NCI-H345 (cell line): ENCODE results near the gene PHF19.

Experiments
- DNase-seq: peaks from one replicate; lab custom pipeline; 2025; lab: John Stamatoyannopoulos, UW

PHF19 gene

DNA sequence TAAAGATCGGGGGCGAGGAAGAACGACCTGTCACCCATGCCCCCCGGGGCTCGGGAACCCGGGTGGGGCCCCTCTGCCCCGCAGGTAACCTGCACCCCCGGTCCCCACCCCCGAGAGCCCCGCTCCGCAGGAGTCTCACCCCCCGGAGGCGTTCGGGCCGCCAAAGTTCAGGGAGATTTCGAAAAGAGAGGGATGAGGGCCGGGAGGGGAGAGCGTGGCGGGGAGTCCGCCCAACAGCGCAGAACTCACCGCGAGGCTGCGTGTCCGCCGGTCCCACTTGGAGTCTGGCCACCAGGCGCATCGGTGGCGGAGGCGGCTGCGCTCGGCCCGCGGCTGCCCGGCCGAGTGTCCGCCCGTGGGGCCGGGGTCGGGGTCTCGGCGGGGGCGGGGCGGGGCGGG, at the start of gene PHF19:
TSS of gene PHF19 (minus strand) at position 347 of the 399 bp plus-strand sequence. CDS start 2,447 bp downstream, outside the sequence.
- DNase-seq = peak; percentile 45

GRCh38 chr9:120926397-120926928, 49.5 kb upstream of the PHF19 start, which contains the start of gene TRAF1:
Gene TRAF1 (minus strand): TSS chr9:120926796. CDS start chr9:120926075, 721 bp downstream.
- no peak for DNase-seq

DNA sequence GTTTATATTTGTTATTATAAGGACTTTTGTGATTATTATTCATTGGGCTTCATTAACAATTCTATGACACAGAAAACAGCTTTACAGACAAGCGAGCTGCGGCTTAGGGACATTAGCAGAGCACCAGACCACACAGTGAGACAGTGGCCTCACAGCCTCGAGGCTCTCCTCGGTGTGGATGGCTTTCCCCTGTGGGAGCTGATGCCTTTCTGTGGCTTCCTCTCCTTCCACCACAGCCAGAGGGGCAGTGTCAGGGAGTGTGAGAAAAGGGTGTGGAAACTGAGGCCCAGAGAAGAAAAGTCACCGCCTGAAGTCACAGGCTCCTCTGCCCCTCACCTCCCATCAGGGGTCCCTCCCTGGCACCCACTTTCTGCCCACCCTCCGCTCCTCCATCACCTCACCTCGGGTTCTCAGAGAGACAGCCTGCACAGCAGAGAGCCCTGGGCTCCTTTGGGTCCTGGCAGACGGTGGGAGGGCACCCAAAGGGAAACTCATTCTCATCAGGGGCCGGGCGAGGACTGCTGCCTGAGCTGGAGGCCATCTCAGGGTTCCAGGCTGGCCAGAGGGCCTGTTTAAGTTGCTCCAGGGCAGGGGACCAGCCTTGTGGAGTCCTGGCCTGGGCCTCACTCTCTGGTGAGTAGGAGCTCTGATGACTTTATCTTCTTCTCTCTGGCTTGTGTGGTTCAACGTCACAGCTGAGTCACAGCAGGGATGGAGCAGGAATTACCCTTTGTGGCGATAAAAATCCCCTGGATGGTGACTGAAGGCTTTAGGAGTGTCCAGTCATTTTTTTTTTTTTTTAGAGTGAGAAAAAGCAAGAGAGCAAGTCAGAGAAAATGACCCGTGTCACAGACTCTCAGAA, 48.8 kb upstream of the PHF19 start:
- no peak for DNase-seq

- DNase-seq = no peak
Observed at GRCh38 chr9:120924698-120925534, 47.9 kb upstream of the PHF19 start.

- no peak for DNase-seq
Observed at GRCh38 chr9:120923620-120924328, 46.8 kb upstream of the PHF19 start.

- no peak for DNase-seq
Observed at GRCh38 chr9:120922404-120923195, 45.6 kb upstream of the PHF19 start.

DNA sequence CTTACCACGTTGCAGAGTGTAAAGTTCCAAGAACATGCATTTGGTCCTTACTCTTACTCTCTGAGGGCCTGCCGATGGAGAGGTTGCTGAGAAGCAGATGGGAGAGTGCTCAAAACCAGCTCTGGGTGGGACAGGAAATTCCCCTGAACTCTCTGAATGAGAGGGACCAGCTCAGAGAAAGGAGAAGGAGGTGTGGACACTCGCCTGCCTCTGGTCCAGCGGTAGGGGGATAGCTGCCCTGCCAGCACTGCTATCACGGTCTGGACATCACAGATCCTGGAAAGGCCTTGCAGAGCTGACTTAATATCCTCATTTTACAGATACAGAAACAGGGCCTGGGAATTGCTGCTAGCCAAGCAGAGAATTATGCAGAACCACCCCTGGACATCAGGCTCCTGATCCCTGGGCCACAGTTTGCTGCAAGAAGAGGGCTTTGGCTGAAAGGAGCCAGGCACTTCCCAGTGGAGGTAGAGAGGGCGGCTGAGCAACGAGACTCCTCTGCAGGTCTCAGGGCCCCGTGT, 44.7 kb upstream of the PHF19 start:
- DNase-seq = no peak

DNA sequence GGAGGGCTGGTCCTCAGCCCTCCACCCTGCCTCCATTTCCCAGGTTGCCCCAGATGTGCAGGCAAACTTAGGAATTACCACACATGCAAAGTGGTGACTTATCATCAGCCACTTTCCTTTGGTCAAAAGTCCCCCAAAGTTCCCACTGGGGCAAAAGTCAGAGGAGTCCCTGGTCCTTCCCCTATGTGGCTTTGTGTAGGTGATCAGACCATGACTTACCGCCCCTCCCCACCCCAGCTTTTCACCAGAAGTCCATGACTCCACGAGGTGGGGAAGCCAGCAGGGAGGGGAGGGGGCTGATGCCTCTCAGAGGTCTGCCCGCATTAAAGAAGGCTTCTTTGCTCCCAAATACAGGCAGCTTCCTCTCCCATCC, 43.8 kb upstream of the PHF19 start:
- no peak for DNase-seq

DNA sequence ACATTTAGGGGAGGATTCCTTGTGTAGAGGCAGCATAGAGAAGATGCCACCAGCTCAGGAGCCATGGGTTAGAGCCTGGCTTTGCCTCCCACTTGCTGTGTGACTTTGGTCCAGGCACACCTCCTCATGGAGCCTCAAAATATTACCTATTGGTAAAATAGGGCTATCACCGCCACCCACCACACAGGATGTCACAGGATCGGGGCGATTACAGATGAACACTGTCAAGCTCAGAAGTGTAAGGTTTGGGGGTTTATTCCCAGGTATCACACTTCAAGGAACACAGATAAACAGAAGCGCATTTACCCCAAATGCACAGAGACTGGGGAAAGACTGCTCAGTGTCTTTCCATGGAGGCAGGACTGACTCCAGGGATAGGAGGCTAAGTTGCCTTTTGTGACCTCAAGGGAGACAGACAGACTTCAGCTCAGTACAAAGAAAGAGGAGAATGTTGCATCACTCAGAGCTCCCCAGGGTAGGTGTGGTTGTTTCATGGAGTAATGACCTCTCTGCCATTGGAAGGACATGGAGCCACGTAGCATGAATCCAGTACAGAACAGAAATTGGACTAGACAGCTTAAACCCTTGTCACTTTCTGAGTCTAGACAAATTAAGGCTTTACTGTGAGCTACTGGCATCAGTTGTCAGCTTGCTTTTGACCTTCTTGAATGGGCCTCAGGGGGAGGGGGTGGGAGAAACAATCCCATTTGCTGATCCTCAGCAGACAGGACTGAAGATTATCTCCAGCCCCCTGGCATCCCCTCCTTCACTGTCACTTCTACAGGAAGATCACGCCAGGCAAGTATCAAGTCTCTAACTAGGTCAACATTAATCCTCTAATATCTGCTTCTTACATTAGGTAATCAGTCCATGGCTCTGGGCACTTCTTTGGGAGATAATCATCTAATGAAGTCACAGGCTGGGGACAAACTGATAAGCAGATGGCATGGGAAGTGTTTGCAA, 43.1 kb upstream of the PHF19 start:
- no peak for DNase-seq

DNA sequence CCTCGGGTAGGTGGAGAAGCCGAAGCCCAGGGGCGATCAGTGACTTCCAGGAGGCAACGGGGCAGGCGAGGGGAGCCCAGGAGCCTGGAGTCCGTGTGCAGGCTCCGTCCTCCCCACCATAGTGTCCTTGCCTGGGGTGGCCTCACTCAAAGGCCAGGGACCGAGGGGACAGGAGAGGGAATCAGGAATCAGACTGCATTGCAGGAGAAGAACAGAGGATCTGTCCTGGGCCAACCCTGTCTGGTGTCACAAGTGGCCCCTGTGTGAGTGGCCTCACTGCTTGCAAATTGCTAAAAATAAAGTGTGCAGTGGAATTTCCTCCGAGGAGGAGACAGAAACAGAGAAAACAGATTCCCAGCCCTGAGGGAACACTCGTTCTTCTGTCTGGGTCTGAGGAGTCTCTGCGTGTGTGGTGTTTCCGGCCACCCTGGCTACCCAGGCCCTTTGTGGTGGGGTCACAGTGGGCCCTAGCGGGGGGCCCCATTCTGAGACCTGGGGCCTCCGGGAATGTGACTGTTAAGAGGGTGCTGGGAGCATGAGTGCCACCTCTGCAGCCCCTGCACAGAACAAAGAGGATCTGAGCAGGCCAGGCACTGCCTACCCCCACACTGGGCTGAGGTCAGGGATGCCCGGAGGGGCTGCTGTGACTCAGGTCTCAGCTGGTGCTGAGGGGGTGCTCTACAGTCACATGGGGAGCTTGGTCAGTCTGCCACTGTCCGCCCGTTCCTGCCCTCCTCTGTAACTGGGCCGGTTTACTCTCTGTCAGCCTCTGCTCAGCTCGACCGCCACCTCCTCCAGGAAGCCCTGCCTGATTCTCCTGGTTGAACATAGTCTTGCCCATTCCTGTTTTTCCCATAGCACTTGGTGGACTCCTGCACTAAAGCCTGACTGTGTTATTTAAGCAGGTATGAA, 42.2 kb upstream of the PHF19 start:
- DNase-seq = no peak

GRCh38 chr9:120917929-120918762, 41.2 kb upstream of the PHF19 start:
- DNase-seq = no peak

DNA sequence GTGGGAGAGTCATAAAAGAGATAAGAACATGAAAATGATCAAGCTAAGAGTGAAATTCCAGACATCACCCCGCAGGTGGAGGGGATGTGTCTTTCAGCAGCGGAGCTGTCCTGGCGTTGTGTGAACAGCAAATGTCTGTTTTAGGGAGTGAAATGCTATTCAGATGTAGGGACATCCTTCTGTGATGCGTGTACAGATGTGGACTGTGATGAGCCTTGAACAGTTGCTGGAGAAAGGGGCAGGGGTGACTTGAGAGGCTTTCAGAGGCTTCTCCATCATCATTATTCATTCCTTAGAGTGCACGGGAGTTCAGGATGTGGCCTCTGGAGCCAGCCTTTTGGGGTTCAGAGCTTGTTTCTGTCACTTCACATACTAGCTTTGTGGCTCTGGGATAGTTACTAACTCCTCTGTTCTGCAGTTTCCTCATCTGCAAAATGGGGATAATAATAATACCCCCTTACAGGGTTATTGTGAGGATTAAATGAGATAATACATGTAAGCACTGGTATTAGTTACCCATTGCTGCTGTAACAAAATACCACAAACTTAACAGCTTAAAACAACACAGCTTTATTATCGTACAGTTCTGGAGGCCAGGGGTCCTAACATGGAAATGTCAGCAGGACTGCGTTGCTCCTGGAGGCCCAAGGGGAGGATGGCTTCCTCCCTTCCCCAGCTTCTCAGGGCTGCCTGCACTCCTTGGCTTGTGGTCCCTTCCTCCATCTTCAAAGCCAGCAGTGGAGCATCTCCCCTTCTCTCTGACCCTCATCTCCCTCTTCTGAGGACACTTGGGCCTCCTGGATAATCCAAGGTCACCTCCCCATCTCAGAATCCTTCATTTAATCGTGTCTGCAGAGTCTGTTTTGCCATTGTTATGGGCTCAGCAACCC, 40.2 kb upstream of the PHF19 start:
- DNase-seq = no peak

DNA sequence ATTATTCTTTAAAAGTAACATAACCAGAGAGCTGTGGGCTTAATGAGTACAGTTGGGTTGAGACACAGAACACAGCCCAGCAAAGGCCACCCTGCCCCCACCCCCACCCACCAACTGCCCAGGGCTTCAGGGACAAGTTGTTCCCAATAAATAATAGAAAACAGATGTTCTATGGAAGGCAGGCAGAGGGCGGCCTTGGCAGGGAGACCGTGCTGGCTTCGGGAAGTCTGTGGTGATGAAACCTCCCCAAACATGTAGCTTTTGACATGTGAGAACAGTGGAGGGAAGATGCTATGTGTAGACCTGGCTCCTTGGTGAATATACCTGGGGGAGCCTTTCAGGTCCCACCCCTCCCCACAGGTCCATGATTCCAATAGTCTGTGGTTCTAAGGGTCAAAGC, 39.6 kb upstream of the PHF19 start:
- no peak for DNase-seq

DNA sequence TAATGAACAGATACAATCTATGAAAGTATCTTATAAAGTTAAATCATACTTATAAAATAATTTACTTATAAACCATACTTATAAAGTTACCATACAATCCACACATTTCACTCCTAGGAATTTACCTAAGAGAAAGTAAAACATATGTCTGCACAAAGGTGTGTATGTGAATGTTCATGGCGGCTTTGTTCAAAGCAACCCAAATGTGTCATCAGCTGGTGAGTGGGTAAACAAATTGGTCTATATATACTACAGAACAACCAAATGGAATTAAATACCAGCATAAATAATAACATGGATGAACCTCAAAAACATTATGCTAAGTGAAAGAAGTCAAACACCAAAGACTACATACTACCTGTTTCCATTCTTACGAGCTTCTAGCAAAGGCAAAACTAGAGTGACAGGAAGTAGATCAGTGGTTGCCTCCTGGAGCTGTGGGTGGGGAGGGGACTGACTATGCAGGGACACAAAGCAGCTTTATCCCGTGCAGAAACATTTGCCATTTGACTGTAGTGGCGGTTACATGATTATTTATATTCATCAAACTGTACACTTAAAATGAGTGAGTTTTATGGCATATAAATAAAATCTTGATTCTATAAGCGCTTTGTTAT, 39.0 kb upstream of the PHF19 start:
- DNase-seq = no peak

DNA sequence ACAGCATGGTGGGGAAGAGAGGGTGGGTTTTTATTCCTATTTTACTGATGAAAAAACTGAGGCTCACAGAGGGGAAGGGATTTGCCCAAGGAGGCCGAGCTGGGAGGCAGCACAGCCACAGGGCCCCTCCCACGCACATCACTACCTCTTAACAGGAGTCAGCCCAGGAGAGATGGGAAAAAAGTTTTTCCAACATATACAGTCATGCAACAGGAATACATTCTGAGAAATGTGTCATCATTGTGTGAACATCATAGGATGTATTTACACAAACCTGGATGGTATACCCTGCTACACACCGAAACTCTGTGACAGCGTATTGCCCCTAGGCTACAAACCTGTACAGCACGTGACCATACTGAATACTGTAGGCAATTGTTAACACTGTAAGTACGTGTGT, 38.0 kb upstream of the PHF19 start:
- no peak for DNase-seq

DNA sequence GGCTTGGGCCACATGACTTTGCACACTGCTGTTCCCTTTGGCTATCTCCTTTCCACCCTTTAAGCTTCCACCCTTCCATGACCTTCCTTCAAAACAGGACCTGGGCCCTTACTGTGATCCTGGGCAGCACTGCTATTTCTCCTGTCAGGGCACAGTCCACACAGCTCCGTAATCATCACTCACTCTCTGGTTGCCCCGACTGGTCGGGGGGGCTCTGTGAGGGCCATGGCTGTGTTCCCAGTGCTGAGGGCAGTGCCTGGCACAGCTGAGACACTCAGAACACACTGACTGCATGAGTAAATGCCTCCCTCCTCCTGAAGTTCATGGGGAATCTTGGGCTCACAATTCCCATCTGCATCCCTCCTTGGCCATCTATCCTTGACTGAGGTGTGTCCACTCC, 37.4 kb upstream of the PHF19 start:
- DNase-seq = no peak
